NCI-H2171 (cell line): ENCODE measurements around the gene SCAMP1.
"Not testable (repeated sequence)": the region's sequence is repeated elsewhere in the genome, so short reads cannot be mapped to it uniquely, and the experiment has no call there.

Experiments used
- DNase-seq: peaks from one replicate; lab custom pipeline; 2025; lab: John Stamatoyannopoulos, UW

SCAMP1 gene

DNA sequence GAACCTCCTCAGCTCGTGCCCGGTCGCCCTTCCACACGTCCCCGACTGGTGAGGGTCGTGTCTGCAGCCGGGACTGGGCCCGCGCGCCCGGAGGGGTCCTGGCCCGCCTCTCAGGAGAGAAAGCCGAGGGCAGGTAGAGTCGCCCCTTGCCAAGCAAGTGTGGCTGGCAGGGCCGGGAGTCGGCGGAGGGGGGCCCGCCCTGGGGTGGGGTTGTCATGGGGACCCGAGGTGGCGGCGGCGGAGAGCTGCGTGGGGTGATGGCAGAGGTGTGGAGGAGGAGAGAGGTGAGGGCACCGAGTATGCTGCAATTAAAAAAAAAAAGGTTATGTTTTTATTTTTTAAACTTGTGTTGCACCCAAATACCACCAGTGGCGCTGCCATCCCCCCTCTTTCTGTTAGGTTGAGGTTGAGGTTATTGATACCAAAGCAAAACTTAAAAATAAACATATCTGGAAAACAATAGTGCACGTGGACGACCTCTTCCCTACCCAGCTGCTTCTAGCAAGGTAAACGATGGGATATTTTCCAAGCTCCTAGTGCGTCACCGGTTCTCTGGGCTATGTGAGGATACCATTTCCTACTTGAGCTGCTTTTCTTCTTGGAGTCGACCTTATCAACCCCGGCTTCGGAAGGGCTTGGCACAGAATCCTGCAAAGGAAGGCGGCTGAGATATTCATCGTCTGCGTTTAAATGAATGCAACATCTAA is 660 bp downstream of the SCAMP1 start:
- DNase-seq: peak; percentile 62

- DNase-seq: no peak
Measured at GRCh38 chr5:78361631-78361993, 1.2 kb downstream of the SCAMP1 start.

GRCh38 chr5:78362220-78362619 is 1.8 kb downstream of the SCAMP1 start:
- no peak for DNase-seq

DNA sequence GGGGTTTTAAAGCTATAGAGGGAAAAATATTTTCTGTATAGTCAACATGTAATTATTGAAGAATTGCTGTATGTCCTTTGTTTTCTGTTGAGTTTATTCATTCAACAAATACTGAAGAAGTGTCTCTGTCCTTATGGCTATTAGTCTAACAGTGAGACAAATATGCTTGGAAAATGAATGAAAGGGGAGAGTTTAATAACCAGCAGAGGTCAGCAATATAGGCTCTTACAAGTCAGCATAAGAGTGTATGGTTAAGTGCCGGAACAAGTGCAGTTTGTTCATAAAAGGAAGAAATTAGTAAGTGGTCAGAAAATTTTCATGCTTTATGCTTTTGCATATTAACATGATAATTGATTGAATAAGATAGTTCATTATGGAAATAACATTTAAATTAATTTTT is 3.6 kb downstream of the SCAMP1 start:
- no peak for DNase-seq

- peak; percentile 18 for DNase-seq
Measured at GRCh38 chr5:78367318-78367991, 7.0 kb downstream of the SCAMP1 start.

GRCh38 chr5:78369680-78370079 is 9.3 kb downstream of the SCAMP1 start:
- DNase-seq: no peak

GRCh38 chr5:78373231-78373630 is 12.8 kb downstream of the SCAMP1 start:
- no peak for DNase-seq

DNA sequence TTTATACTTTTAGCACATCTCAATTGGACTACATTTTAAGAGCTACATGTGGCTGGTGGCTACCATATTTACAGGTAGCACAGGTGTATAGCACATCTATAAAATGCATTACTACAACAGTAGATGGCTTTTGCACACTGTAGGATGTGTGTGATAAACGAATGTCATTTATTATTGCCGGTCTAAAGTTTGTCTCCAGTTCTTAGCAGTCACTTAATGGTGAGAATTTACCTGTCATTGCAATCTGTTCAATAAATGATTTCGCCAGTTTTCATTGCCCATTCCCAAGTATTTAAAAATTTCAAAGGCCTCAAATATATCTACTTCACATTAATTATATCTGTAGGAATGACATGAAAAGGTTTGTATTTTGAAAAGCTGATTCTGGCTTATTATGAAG is 15.9 kb downstream of the SCAMP1 start:
- DNase-seq: no peak

GRCh38 chr5:78377056-78377717 is 16.8 kb downstream of the SCAMP1 start:
- DNase-seq: no peak

DNA sequence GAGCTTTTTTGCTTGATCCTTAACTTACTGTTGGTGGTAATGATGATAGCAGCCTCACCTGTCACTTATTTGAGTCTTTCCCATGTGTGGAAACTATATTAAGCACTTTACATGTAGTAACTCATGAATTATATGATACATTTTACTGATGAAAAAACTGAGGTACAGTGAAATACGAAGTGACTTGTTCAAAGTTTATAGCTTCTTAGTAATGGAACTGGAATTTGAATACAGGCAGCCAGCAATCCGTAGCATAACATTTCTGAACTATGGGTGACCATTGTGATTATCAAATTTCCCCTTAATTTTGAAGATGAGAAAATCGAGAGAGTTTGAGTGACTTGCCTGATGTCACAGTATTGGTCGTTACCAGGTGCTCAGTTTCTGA is 17.3 kb downstream of the SCAMP1 start:
- DNase-seq: no peak

DNA sequence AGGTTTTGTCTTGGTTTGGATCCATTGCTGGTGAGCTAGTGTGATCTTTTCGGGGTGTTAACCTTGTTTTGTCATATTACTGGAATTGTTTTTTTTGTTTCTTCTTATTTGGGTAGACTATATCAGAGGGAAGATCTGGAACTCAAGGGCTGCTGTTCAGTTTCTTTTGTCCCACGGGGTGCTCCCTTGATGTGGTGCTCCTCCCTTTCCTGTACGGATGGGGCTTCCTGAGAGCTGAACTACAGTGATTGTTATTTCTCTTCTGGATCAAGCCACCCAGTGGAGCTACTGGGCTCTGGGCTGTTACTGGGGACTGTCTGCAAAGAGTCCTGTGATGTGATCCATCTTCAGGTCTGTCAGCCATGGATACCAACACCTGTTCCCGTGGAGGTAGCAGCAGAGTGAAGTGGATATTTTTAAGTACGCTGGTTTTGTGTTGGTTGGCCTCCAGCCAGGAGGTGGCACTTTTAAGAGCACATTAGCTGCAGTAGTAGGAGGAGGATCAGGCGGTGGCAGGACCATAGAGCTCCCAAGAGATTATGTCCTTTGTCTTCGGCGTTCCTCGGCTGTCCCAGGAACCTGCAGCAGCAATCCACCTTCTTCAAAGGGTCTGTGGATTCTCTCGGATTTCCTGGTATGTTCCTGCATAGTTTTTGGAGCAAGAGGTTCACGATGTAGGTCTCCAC is 27.2 kb downstream of the SCAMP1 start:
- no peak for DNase-seq

- DNase-seq: not testable (repeated sequence)
Measured at GRCh38 chr5:78391357-78391756, 30.9 kb downstream of the SCAMP1 start.

DNA sequence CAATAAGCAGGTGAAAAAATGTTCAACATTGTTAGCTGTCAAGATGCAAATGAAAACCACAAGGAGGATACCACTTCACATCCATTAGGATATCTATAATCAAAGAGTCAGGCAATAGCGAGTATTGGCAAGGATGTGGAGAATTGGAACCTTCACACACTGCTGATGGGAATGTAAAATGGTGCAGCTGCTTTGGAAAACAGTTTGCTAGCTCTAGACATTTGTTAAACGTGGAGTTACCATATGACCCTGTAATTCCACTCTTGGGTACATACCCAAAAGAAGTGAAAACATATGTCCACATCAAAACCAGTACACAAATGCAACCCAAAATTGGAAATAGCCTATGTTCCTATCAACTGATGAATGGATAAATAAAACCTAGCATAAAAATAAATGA is 37.4 kb downstream of the SCAMP1 start:
- DNase-seq: no peak

GRCh38 chr5:78399116-78399515 is 38.7 kb downstream of the SCAMP1 start:
- DNase-seq: no peak

DNA sequence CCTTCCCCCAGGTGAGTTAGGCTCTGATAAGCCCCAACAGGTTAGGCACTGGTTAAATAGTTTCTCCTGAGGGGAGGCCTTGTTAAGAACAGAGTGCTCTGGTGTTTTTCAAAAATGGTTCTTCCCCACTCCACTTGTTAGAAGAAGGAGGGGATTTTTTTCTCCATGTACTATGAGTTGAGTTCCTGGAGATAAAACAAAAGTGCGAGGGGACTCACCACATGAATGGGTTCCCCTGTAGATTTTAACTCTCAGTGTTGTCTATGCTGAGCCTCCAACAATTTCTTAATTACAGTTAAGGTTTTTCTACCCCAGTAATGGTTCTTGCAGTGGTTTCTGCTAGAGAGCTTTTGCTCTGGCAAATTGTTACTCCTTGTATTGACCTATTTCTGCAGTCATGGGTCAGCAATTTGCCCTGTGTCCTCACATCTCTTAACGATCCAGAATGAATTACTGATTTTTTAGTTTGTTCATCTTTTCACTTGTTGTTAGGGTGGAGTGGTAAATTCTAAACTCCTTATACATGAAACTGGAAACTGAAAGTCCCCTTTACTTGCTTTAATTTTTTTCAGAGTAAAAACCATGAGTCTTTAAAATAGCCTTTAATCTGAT is 44.4 kb downstream of the SCAMP1 start:
- DNase-seq: no peak

DNA sequence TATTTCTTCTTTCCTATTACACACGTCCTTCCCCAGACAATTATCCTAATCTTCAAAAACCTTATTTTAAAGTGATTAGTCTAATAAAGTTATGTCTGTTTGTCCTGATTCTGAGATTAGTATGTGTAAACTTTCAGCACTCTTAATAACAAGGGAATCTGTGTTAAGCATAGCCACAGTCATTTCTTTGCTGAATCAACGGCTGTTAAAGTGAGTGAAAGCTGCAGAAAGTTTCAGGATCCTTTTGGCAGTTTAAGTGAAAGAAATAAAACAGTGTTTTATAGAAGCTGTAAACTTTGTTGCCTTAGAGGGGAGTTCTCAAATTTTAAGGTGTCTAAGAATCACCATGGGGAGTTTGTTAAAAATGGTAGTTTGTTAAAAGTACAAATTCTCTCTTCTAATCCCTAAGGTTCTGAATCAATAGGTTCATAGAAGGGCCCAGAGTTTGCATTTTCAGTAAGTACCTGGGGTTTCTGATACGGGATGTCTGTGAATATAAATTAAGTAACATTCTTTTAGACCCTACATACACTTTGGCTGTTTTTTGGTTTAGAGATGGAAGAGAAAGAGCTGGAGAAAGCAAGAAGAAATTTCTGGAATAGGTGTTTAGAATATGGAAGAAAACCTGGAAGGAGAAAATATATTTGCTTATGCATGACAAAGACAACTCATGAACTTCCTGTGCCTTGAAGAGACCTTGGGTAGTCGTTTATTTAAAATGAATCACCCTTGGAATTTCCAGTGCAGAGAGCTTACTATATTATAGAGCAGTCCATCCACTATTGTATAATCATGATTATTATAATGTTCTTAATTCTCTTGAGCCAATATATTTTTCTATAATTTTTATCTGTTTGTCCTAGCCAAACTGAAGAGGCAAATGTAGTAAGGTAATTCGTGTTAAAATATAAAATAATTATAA is 45.7 kb downstream of the SCAMP1 start:
- DNase-seq: no peak

DNA sequence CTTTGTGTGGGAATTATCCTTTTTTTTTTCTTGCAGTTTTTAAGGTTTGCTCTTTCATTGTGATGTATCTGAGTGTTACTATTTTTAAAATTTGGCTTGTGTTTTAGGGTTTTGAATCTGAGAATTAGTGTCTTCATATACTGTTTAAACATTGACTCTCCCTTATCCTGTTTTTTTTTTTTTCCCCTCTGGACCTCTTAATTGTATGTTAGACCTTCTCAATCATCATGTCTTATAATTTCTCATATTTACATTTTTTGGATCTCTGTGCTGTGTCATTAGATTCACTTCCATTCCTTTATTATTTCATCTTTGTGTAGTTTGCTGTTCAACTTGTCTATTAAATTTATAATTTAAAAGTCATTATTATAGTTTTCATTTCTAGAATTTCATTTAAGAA is 47.0 kb downstream of the SCAMP1 start:
- no peak for DNase-seq

DNA sequence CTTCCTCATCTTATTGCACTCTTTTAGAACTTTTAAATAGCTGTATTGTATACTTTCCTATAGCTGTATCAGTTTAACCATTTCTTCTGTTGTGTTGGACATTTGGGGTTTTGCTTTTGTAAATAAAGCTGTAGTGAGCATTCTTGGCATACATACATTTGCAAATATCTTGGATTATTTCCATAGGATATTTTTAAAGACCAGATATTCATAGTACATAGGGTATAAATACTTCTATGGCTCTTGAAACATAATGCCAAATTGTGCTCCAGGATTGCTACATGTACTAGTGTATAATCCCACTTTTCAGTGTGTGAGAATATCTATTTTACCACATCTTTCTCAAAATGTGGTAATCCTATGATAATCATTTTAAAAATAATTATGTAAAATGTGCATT is 51.2 kb downstream of the SCAMP1 start:
- DNase-seq: no peak

DNA sequence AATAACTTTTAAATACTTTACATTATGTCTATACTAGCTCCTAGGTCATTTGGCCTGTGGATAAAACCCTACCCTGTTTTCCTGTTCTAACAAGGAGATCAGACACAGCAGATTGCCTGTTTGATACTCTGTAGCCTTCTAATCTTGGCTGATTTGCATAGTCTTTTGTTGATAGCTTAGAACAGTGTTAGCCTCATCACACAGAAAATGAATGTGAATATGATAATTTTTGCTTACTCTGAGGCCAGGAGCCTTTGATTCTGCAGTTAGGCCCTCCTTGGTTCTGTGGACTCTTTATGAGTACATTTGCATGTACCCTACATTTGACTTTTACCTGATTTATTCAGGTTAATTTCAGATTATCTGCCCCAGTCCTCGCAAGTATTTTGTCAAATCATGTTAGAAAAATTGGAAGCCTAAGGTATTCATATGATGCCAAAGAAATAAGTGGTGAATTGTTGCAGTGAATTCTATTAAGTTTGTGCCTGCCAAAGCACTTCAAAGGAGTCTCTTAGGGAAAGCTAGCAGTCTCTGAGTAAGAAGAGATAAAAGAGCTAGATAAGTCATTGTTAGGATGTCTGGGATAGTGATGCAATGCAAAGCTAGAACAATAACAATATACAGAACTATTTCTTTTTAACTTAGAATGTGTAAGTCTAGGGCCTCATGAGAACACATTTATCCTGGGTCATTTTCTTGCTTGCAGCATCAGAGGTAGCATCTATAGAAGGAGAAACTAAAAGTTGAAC is 56.4 kb downstream of the SCAMP1 start:
- DNase-seq: no peak

DNA sequence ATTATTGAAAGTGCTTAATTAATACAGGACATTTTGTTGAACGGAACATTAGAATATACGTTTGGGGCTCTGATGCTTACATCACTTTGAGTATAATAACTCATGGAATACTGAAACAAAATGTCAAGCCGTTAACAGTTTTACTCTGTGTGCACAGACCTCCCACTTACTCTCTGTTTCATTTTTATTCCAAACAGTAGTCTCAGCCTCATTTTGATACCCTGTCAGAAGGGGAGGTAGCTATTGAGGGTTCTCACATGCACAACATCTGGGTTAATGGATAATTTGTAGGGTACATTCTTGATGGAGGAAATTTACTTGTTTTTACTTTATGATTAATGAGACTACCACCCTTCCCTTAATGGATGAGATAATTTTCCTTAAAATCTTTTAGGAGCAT is 59.0 kb downstream of the SCAMP1 start:
- DNase-seq: no peak

- DNase-seq: no peak
Measured at GRCh38 chr5:78420548-78420947, 60.1 kb downstream of the SCAMP1 start.
